ENCODE results near the gene ILDR1.

- TF ChIP-seq HDAC2 (IDR thresholded peaks at IDR 0.05; ENCODE audit: borderline replicate concordance in 1 of 2, low read depth in 2 of 2, low read length in 2 of 2): no peak
- no peak for TF ChIP-seq CTCF (IDR thresholded peaks at IDR 0.05; ENCODE audit: control extremely low read depth in 1 of 3, insufficient read depth in 1 of 3, low read depth in 1 of 3, low read length in 3 of 3)
- no peak for TF ChIP-seq POLR2A (IDR thresholded peaks at IDR 0.05; ENCODE audit: control extremely low read depth in 1 of 2, low read depth in 2 of 2, low read length in 2 of 2)
- no peak for TF ChIP-seq TAF1 (IDR thresholded peaks at IDR 0.05; ENCODE audit: low read depth, low read length)
- no peak for TF ChIP-seq SRF (IDR thresholded peaks at IDR 0.05; ENCODE audit: low read depth, low read length)
- TF ChIP-seq CBX5 (IDR thresholded peaks at IDR 0.05; ENCODE audit: low read depth, low read length): no peak
- TF ChIP-seq TCF12 (IDR thresholded peaks at IDR 0.05; ENCODE audit: low read depth, low read length): no peak
- no peak for TF ChIP-seq RXRA (IDR thresholded peaks at IDR 0.05; ENCODE audit: insufficient read depth, low read depth, low read length)
- TF ChIP-seq SP1 (IDR thresholded peaks at IDR 0.05; ENCODE audit: low read depth, low read length): no peak
- TF ChIP-seq YY1 (IDR thresholded peaks at IDR 0.05; ENCODE audit: low read depth, low read length): no peak
- TF ChIP-seq ASH2L (IDR thresholded peaks at IDR 0.05; ENCODE audit: low read length): no peak
- TF ChIP-seq EZH2 (IDR thresholded peaks at IDR 0.05; ENCODE audit: low read depth, low read length, severe bottlenecking): no peak
- no peak for TF ChIP-seq CEBPB (IDR thresholded peaks at IDR 0.05; ENCODE audit: low read depth, low read length)
Observed at GRCh38 chr3:122013448-122013925, 8.6 kb downstream of the ILDR1 start.

Measured in H1 (cell line).